ENCODE results near the gene AEN.
"Not testable (repeated sequence)": the region's sequence is repeated elsewhere in the genome, so short reads cannot be mapped to it uniquely, and the experiment has no call there.

The AEN gene

DNA sequence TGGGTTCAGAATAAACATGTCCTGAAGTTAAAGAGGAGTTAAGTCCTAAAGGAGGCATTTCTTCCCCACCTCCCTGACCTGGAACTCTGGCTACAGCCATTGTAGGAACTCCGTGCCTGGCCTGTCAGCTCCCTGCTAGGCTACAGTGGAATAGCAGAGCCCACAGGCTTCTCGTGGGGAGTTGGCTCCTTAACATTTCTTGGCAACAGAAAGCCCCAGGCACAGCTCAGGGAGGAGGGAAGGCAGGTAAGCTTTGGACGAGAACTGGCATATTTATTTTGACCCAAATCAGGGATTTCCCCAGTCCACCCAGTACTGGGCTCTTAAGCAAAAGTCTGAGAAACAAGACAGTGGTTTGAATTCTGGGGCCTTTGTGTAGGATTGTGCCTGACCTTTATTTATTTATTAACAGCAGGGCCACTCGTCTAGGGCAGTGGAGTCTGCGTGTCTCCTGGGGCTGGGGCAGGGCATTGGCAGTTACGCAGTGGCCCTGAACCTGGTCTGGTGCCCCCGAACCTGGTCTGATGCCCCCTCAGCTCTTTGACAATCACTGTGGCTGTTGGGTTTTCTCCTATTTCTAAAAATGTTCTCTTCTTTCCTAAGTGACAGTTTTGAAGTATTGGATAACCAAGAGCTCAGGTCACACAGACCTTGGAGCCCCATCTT is 9.8 kb downstream of the AEN start:
- DNase-seq (ENCODE audit: low read depth): no peak
- H3K4me3 ChIP-seq (ENCODE audit: low read length): no peak overlapping the region
- TF ChIP-seq, protein P1, sequence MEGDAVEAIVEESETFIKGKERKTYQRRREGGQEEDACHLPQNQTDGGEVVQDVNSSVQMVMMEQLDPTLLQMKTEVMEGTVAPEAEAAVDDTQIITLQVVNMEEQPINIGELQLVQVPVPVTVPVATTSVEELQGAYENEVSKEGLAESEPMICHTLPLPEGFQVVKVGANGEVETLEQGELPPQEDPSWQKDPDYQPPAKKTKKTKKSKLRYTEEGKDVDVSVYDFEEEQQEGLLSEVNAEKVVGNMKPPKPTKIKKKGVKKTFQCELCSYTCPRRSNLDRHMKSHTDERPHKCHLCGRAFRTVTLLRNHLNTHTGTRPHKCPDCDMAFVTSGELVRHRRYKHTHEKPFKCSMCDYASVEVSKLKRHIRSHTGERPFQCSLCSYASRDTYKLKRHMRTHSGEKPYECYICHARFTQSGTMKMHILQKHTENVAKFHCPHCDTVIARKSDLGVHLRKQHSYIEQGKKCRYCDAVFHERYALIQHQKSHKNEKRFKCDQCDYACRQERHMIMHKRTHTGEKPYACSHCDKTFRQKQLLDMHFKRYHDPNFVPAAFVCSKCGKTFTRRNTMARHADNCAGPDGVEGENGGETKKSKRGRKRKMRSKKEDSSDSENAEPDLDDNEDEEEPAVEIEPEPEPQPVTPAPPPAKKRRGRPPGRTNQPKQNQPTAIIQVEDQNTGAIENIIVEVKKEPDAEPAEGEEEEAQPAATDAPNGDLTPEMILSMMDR (IDR thresholded peaks at IDR 0.05; ENCODE audit: insufficient read depth, low read depth, low read length, missing control alignments): no peak

- H3K4me3 ChIP-seq (ENCODE audit: low read length): no peak overlapping the region
- TF ChIP-seq, protein P1 (IDR thresholded peaks at IDR 0.05; ENCODE audit: insufficient read depth, low read depth, low read length, missing control alignments): no peak
- no peak for DNase-seq (ENCODE audit: low read depth)
Observed at GRCh38 chr15:88631464-88632028, 10.4 kb downstream of the AEN start.

DNA sequence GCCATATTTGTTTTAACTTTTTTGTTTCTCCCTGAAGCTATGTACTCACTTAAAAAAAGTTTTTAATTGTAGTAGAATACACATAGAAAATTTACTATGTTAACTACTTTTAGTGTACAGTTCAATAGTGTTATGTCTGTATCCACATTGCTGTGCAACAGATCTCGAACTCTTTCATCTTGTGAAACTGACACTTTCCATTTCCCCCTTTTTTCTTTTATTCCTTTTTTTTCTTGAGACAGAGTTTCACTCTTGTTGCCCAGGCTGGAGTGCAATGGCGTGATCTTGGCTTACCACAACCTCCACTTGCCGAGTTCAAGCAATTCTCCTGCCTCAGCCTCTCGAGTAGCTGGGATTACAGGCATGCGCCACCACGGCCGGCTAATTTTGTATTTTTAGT is 11.7 kb downstream of the AEN start:
- H3K4me3 ChIP-seq (ENCODE audit: low read length); DNase-seq (ENCODE audit: low read depth): not testable (repeated sequence)

DNA sequence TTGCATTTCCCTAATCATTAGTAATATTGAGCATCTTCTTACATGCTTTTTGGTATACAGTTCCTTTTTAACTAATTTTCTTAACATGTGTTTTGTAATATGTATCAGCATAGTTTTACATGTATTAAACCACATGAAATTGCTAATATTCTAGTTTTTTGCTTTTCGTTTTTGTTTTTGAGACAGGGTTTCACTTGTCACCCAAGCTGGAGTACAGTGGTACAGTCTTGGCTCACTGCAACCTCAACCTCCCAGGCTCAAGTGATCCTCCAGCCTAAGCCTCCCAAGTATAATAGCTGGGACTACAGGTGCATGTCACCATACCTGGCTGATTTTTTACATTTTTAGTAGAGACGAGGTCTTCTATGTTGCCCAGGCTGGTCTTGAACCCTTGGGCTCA is 13.3 kb downstream of the AEN start:
- TF ChIP-seq, protein P1 (IDR thresholded peaks at IDR 0.05; ENCODE audit: insufficient read depth, low read depth, low read length, missing control alignments): no peak
- H3K4me3 ChIP-seq (ENCODE audit: low read length): no peak overlapping the region
- no peak for DNase-seq (ENCODE audit: low read depth)

GRCh38 chr15:88635318-88635717 is 14.2 kb downstream of the AEN start:
- TF ChIP-seq, protein P1 (IDR thresholded peaks at IDR 0.05; ENCODE audit: insufficient read depth, low read depth, low read length, missing control alignments): no peak
- H3K4me3 ChIP-seq (ENCODE audit: low read length): no peak overlapping the region
- DNase-seq (ENCODE audit: low read depth): no peak

- TF ChIP-seq, protein P1 (IDR thresholded peaks at IDR 0.05; ENCODE audit: insufficient read depth, low read depth, low read length, missing control alignments): no peak
- no peak overlapping the region for H3K4me3 ChIP-seq (ENCODE audit: low read length)
- peak; percentile 82 for DNase-seq (ENCODE audit: low read depth)
Observed at GRCh38 chr15:88636050-88636449, 14.9 kb downstream of the AEN start.

GRCh38 chr15:88636654-88637053 is 15.5 kb downstream of the AEN start:
- H3K4me3 ChIP-seq (ENCODE audit: low read length): no peak overlapping the region
- DNase-seq (ENCODE audit: low read depth): peak; percentile 41
- TF ChIP-seq, protein P1 (IDR thresholded peaks at IDR 0.05; ENCODE audit: insufficient read depth, low read depth, low read length, missing control alignments): no peak

Measured in epithelial cell of esophagus (primary cell).